Measurements from ENCODE around the gene AKTIP. TPM values are rescaled to one million over a fixed set of nuclear protein-coding genes. Genes with fewer than 3 reads are reported as not detected.

Gene AKTIP
- total and polyA plus RNA-seq, 2 of the 4 experiments (the other 2 are of a cell fraction), result 17.7 to 19.9 TPM

- Histone ChIP-seq H3K9me3 (ENCODE audit: control insufficient read depth, insufficient read depth, low read length) (no peaks in the 10 kb centered on the region), H3K56ac (ENCODE audit: extremely low read depth, insufficient read depth, low read length) (no peak overlapping the region), H3K27ac (ENCODE audit: insufficient read depth, low read length) (peak overlapping the region; percentile 91; the same call in 1 of the 2 replicates), H3K9me1 (ENCODE audit: insufficient read depth, low read length) (0 out of 2 replicates have a peak, but pooled peaks cover 8% of the 10 kb centered on the region), H3K18ac (ENCODE audit: low read depth, low read length) (no peak overlapping the region), H4K20me1 (ENCODE audit: insufficient read depth, low read length) (no peaks in the 10 kb centered on the region), H3K36me3 (ENCODE audit: control insufficient read depth, insufficient read depth, low read length) (no peaks in the 10 kb centered on the region), H2AFZ (replicated peaks; ENCODE audit: low read length, poor library complexity) (peak overlapping the region; percentile 91), H2BK20ac (ENCODE audit: low read depth, low read length) (no peak overlapping the region), H3K4ac (ENCODE audit: low read depth, low read length) (peak overlapping the region; percentile 83; the same call in 1 of the 2 replicates), H3K27me3 (ENCODE audit: control insufficient read depth, insufficient read depth, low read length) (no peaks in the 10 kb centered on the region), H3K79me1 (ENCODE audit: low read depth in 1 of 2, low read length in 2 of 2) (peaks cover 6 to 14% of the 10 kb centered on the region in 2 experiments; a peak in 3 of 4 replicates), H3K4me3 (ENCODE audit: insufficient read depth, low read depth, low read length) (no peak overlapping the region), H2BK5ac (ENCODE audit: low read depth, low read length, poor library complexity, severe bottlenecking) (peak overlapping the region; percentile 63), H3K9ac (ENCODE audit: low read depth, low read length) (no peak overlapping the region), H2AK5ac (ENCODE audit: low read depth, low read length) (peak overlapping the region; percentile 29; the same call in 1 of the 2 replicates), H4K8ac (ENCODE audit: low read depth in 2 of 2, low read length in 2 of 2) (peak overlapping the region; percentile 80 to 95; a peak in 3 of 4 replicates), H2AK9ac (replicated peaks; ENCODE audit: low read depth, low read length, poor library complexity) (peak overlapping the region; percentile 60), H3K4me2 (ENCODE audit: low read depth, low read length) (no peak overlapping the region), H3K4me1 (ENCODE audit: control insufficient read depth, insufficient read depth, low read length) (peaks cover 6% of the 10 kb centered on the region), H3K14ac (replicated peaks; ENCODE audit: low read depth, low read length) (peak overlapping the region; percentile 92; the same call in 1 of the 2 replicates), H2BK120ac (ENCODE audit: low read depth, low read length) (no peak overlapping the region), H4K5ac (ENCODE audit: low read depth, low read length) (peak overlapping the region; percentile 92; the same call in 1 of the 2 replicates), H4K91ac (ENCODE audit: insufficient read depth, low read depth, low read length) (no peak overlapping the region), H3K23ac (ENCODE audit: low read depth, low read length) (no peak overlapping the region), H2BK15ac (ENCODE audit: low read depth, low read length) (no peak overlapping the region)
- no TSS peak for BruUV-seq (replicated peaks)
- in situ Hi-C loops (cut with MboI; ENCODE audit: low sequenced_read_pairs), result no loop called here
- POLR2A ChIA-PET (ENCODE audit: unreplicated experiment), result no interaction called here
- dilution Hi-C loops (cut with HindIII; ENCODE audit: low sequenced_read_pairs, unreplicated experiment), result no loop called here
- CTCF ChIA-PET, result interaction anchor here (1.0 kb wide), 1 partner anchor 8 kb away, joined by 3 read pairs; no protein-coding TSS in a partner anchor
- DNase-seq, result peak; percentile 46
- TF ChIP-seq FOS (IDR thresholded peaks at IDR 0.05; ENCODE audit: low read depth, low read length) (no peak), POLR2A (IDR thresholded peaks at IDR 0.05; ENCODE audit: low read depth, low read length) (no peak), RCOR1 (IDR thresholded peaks at IDR 0.05; ENCODE audit: insufficient replicate concordance, low read length) (no peak), BHLHE40 (IDR thresholded peaks at IDR 0.05; ENCODE audit: low read depth, low read length) (no peak), ELK1 (IDR thresholded peaks at IDR 0.05; ENCODE audit: borderline replicate concordance, low read depth, low read length) (no peak), SMC3 (IDR thresholded peaks at IDR 0.05; ENCODE audit: low read depth, low read length) (no peak), CHD1 (IDR thresholded peaks at IDR 0.05; ENCODE audit: low read depth, low read length) (no peak), RFX5 (IDR thresholded peaks at IDR 0.05; ENCODE audit: low read depth, low read length) (no peak), MAZ (IDR thresholded peaks at IDR 0.05; ENCODE audit: borderline replicate concordance, low read depth, low read length) (no peak), NFE2L2 (IDR thresholded peaks at IDR 0.05; ENCODE audit: low read depth, low read length) (no peak), RAD21 (IDR thresholded peaks at IDR 0.05; ENCODE audit: low read length) (no peak), USF2 (IDR thresholded peaks at IDR 0.05; ENCODE audit: low read depth, low read length) (no peak)
- 89% methylated on average over 5 of the region's 7 CpGs; no CpG with 5 or more reads in 1 of the 2 experiments for WGBS, 2 experiments (ENCODE audit: extremely low coverage in 2 of 2, insufficient read length in 1 of 2)
- ATAC-seq (ENCODE audit: low read depth), result no peak
- intact Hi-C loops (cut with micrococcal nuclease), result no loop called here
Observed at GRCh38 chr16:53504665-53505064, 1.7 kb upstream of the AKTIP start.
